Panc1 (cell line): Measurements from ENCODE around the gene DCAKD. TPM values are rescaled to one million over a fixed set of nuclear protein-coding genes. Genes with fewer than 3 reads are reported as not detected.

Source experiments
- ATAC-seq: fragments of 200-7000 bp; cut with Tn5 transposase; 2 replicates; pipeline ENCODE4 v1.9.1; 2020; ENCODE audit warnings: mild to moderate bottlenecking, moderate library complexity
- BruUV-seq: library from RNA; stranded (reverse); fragments of 400-500 nt; replicated peaks from 2 replicates; lab custom pipeline; 2021; lab: Mats Ljungman, UMichigan
- CTCF ChIA-PET: fragments of 300-600 bp; sonication (Branson Sonifier 250); formaldehyde crosslinking; loops from one replicate; lab custom pipeline; 2022; ENCODE audit warnings: antibody characterized with exemption; lab: Charles Lee
- POLR2A ChIA-PET: fragments of 300-600 bp; sonication (Branson Sonifier 250); formaldehyde crosslinking; loops from one replicate; lab custom pipeline; 2022; ENCODE audit warnings: antibody characterized with exemption; lab: Charles Lee
- DNase-seq: peaks from one replicate; pipeline ENCODE4 v3.0.0-alpha.2; 2010; ENCODE audit warnings: low read depth, low spot score
- H3K27ac ChIP-seq: 2 replicates; pipeline ENCODE4 v1.5.1; 2011; ENCODE audit warnings: mild to moderate bottlenecking, low read length, inconsistent platforms
- H3K27me3 ChIP-seq: fragments of 200-500 bp; sonication (Bioruptor generic); 2 replicates; pipeline ENCODE4 v1.6.0; 2014; ENCODE audit warnings: low read length, inconsistent platforms; ENCODE audit not compliant: control insufficient read depth, insufficient read depth
- H3K36me3 ChIP-seq: fragments of 200-500 bp; sonication (Bioruptor generic); 2 replicates; pipeline ENCODE4 v1.5.1; 2014; ENCODE audit warnings: inconsistent platforms, mild to moderate bottlenecking, low read length, moderate library complexity; ENCODE audit not compliant: control insufficient read depth, insufficient read depth
- H3K4me1 ChIP-seq: 2 replicates; pipeline ENCODE4 v1.5.1; 2011; ENCODE audit warnings: inconsistent platforms, mild to moderate bottlenecking, low read length, moderate library complexity; ENCODE audit not compliant: control insufficient read depth, insufficient read depth
- H3K4me3 ChIP-seq, 2 experiments: 2 replicates each; pipeline ENCODE4 v1.5.1; 2011 to 2012; ENCODE audit warnings: low read depth in 2 of 2, low read length in 2 of 2, mild to moderate bottlenecking in 2 of 2, inconsistent platforms in 1 of 2, moderate library complexity in 1 of 2
- H3K9me3 ChIP-seq: fragments of 200-500 bp; sonication (Bioruptor generic); 2 replicates; pipeline ENCODE4 v1.5.1; 2014; ENCODE audit warnings: low read depth, mild to moderate bottlenecking, inconsistent platforms, low read length, moderate library complexity; ENCODE audit not compliant: control insufficient read depth, insufficient read depth
- POLR2AphosphoS5 ChIP-seq: IDR thresholded peaks from 2 replicates; pipeline ENCODE4 v1.6.1; 2012; ENCODE audit warnings: mild to moderate bottlenecking, low read depth, low read length, moderate library complexity
- REST ChIP-seq, 2 experiments: IDR thresholded peaks; 2 replicates each; pipeline ENCODE4 v1.6.1; 2011 to 2012; ENCODE audit warnings: low read depth in 2 of 2, control low read depth in 1 of 2, low read length in 1 of 2, mild to moderate bottlenecking in 1 of 2, moderate library complexity in 1 of 2; ENCODE audit not compliant: insufficient read depth in 1 of 2
- SIN3A ChIP-seq: IDR thresholded peaks from 2 replicates; pipeline ENCODE4 v1.6.1; 2012; ENCODE audit warnings: low read depth, mild to moderate bottlenecking, low read length, moderate library complexity, borderline replicate concordance; ENCODE audit not compliant: insufficient read depth
- TCF7L2 ChIP-seq: IDR thresholded peaks from 2 replicates; pipeline ENCODE4 v1.6.1; 2011; ENCODE audit warnings: mild to moderate bottlenecking, low read depth, low read length, inconsistent platforms
- in situ Hi-C: cut with HindIII; loops from 2 replicates; pipeline ENCODE4 v1.10.0; 2016; ENCODE audit warnings: low sequenced_read_pairs, low pct_unique_long_range_greater_than_20kb
- intact Hi-C: fragments of 100-400 bp; cut with micrococcal nuclease; formaldehyde crosslinking; loops from one replicate; pipeline ENCODE4 v1.10.0; 2022; ENCODE audit not compliant: unreplicated experiment
- total RNA-seq: library from RNA; stranded (reverse); gene quantifications from one replicate; pipeline ENCODE4 v1.2.1, GENCODE V29; 2021; ENCODE audit not compliant: unreplicated experiment
- TF ChIP-seq, protein P1 (sequence below): fragments of 450-650 bp; IDR thresholded peaks from 2 replicates; pipeline ENCODE4 v1.5.1; 2017; ENCODE audit warnings: mild to moderate bottlenecking

DCAKD gene
- total RNA-seq, 1 experiment from 2014 or later: 24.3 TPM

- ChIA-PET POLR2A (no interaction called here), CTCF (interaction anchor here (0.7 kb wide), 1 partner anchor 12 kb away, joined by 3 read pairs; no protein-coding TSS in a partner anchor)
- H3K27ac ChIP-seq: no peak overlapping the region
- DNase-seq (no peak), ATAC-seq (no peak)
- H3K4me1 ChIP-seq: no peaks in the 10 kb centered on the region
- in situ Hi-C loops: no loop called here
- H3K27me3 ChIP-seq: no peaks in the 10 kb centered on the region
- BruUV-seq: no TSS peak
- TF ChIP-seq REST (IDR thresholded peaks at IDR 0.05; ENCODE audit: insufficient read depth in 1 of 2, low read depth in 2 of 2, low read length in 1 of 2): no peak
- no peak for TF ChIP-seq SIN3A
- TF ChIP-seq TCF7L2: no peak
- TF ChIP-seq, protein P1, sequence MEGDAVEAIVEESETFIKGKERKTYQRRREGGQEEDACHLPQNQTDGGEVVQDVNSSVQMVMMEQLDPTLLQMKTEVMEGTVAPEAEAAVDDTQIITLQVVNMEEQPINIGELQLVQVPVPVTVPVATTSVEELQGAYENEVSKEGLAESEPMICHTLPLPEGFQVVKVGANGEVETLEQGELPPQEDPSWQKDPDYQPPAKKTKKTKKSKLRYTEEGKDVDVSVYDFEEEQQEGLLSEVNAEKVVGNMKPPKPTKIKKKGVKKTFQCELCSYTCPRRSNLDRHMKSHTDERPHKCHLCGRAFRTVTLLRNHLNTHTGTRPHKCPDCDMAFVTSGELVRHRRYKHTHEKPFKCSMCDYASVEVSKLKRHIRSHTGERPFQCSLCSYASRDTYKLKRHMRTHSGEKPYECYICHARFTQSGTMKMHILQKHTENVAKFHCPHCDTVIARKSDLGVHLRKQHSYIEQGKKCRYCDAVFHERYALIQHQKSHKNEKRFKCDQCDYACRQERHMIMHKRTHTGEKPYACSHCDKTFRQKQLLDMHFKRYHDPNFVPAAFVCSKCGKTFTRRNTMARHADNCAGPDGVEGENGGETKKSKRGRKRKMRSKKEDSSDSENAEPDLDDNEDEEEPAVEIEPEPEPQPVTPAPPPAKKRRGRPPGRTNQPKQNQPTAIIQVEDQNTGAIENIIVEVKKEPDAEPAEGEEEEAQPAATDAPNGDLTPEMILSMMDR: no peak
- TF ChIP-seq POLR2AphosphoS5: no peak
- intact Hi-C loops: no loop called here
- no peaks in the 10 kb centered on the region for H3K9me3 ChIP-seq
- H3K36me3 ChIP-seq: no peaks in the 10 kb centered on the region
- no peak overlapping the region for H3K4me3 ChIP-seq
Observed at GRCh38 chr17:45034599-45034998, 16.8 kb downstream of the DCAKD start.

- DNase-seq: no peak
- H3K36me3 ChIP-seq: no peaks in the 10 kb centered on the region
- no peaks in the 10 kb centered on the region for H3K9me3 ChIP-seq
- H3K4me3 ChIP-seq: no peak overlapping the region
- POLR2A ChIA-PET: no interaction called here
- TF ChIP-seq SIN3A: no peak
- TF ChIP-seq REST (IDR thresholded peaks at IDR 0.05; ENCODE audit: insufficient read depth in 1 of 2, low read depth in 2 of 2, low read length in 1 of 2): no peak
- no peak for TF ChIP-seq TCF7L2
- no peak for TF ChIP-seq POLR2AphosphoS5
- TF ChIP-seq, protein P1: no peak
- BruUV-seq: no TSS peak
- CTCF ChIA-PET: interaction anchor here (0.5 to 0.6 kb wide), 2 partner anchors 13 to 194 kb away, joined by 4 to 6 read pairs; no protein-coding TSS in a partner anchor
- in situ Hi-C loops: no loop called here
- H3K27me3 ChIP-seq: no peaks in the 10 kb centered on the region
- intact Hi-C loops: no loop called here
- no peak for ATAC-seq
- no peaks in the 10 kb centered on the region for H3K4me1 ChIP-seq
- H3K27ac ChIP-seq: no peak overlapping the region
Observed at GRCh38 chr17:45032174-45032541, 19.3 kb downstream of the DCAKD start.
